ENCODE measurements around the gene CAMSAP1.
"Not testable (repeated sequence)": the region's sequence is repeated elsewhere in the genome, so short reads cannot be mapped to it uniquely, and the experiment has no call there.

CAMSAP1 gene

DNA sequence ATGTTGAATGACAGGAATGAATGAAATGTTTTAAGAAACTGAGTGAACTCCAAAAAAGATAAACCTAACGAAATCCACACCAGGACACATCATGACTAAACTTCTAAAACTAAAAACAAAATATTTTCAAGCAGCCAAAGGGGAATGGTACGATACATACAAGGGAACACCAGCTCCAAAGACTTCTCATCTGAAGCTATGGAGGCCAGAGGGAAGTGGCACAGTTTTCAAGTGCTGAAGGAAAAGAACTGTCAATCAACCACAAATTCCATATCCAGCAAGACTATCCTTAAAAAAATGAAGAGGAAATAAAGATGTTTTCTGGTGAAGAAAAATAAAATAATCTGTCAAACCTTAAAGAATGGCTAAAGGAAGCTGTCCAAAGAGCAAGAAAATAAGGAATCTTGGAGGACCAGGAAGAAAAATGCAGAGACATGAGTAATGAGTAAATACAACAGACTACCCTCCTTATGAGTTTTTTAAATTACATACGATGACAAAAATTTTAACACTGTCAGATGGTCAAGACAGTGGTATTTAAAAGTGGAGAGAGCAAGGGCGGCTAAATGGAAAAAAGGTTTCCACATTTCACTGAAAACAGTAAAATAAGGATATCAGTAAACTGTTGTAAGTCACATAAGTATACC, 12.0 kb downstream of the CAMSAP1 start:
- DNase-seq = no peak

DNA sequence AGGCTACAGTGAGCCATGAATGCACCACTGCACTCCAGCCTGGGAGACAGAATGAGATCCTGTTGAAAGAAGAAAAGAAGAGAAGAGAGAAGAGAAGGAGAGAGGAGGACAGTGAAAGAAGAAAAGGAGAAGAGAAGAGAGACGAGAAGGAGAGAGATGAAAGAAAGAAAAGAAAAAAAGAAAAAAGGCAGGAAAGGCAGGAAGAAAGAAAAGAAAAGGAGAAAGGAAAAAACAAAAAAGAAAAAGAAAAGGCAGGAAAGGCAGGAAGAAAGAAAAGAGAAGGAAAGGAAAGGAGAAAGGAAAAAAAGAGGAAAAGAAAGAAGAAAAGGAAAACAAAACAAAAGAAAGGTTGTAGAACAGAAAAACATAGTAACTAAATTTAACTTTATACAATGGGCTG, 14.2 kb downstream of the CAMSAP1 start:
- no peak for DNase-seq

DNA sequence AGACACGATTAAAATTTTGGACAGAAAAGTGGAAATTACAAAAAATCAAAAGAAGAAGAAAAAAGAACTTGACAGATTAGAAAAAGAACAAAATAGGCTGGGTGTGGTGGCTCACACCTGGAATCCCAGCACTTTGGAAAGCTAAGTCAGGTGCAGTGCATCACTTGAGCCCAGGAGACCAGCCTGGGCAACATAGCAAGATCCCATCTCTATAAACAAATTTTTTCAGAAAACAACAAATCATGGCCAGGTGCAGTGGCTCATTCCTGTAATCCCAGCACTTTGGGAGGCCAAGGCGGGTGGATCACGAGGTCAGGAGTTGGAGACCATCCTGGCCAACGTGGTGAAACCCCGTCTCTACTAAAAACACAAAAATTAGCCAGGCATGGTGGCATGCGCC, 15.0 kb downstream of the CAMSAP1 start:
- not testable (repeated sequence) for DNase-seq

DNA sequence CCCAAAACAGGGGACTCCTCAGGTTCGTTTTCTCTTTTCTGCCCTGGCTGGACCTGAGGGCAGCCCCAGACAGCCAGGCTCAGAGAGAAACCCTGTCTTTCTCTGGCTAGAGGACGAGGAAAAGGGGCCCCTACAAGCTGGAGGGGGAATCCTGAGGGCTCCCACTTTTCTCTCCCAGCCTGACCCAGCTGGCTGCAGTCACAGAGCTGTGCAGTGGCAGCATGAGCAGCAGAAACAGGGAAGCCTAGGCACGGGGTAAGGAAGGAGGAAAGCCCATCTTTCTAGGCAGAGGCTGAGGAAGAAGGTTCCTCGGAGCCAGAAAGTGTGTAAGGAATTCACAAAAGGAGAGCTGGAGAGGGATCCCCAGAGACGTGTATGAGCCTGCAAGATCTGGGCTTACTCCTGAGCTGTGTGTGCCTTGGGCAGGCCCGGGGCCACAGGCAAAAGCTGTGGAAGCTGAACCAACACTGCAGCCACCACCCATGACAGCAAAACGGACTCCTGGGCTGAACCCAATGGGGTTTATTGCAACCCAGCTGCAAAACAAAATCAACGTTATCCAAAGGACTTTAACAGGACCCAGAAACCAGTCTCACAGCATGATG, 16.2 kb downstream of the CAMSAP1 start:
- no peak for DNase-seq

DNA sequence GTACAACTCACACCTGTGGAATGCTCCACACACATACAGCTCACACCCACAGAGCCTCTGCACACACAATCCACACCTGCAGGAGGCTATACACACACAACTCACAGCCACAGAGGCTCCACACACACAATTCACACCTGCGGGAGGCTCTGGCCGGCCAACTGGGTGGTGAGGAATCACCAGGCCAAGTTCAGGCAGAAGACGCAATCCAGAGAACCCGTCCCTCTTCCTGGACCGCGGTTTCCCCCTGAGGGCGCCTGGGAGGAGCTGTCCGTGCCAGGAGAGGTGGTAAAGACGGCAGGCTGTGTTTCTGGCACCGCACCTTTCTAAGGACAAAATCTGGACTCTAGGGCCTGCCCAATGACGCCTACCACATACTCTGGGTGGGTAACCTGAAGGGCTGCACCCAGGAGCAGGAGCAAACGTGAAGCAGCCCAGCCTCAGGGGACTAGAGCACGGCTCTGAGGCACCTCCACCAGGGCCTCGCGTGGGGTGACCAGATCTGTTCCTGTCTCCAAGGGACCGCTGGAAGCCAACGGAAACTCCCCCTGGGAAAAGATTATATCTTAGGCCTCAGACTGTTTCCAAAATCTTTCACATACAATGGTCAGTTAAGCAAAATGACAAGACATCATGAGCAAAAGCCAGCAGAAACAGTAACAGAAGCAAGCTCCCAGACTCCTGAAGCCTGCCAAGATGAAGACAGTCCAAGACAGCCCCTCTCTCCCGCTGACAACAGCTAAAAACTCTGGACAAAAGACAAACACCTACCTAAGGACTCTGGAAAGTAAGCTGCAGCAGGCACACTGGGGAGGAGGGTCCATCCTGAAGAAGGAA, 16.9 kb downstream of the CAMSAP1 start:
- no peak for DNase-seq

DNA sequence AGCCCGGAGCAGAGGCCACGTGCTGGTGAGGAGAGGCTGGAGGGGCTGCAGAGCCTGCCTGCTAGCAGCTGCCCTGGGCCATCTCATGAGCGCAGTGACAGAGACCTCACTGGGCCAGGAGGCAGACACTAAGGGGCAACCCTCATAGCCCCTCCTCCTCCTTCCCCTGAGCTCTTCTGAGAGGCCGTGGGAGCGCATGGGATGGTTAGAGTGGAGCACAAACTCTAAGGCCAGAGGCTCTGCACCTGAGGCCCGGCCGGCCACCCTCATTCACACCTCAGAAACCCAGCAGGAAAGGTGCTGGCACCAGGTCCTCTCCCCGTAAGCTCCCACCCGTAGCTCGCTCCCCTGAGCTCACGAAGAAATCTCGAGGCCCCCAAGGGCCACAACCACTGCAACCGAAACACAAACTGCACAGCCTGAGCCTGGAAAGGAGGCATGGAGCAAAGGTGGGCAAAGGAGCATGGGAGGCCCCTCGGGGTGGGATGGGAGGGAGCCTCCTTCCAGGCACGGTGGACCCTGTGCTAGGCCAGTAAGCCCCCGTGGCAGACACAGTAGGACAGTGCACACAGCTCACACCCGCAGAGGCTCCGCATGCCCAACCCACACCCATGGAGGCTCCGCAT, 17.7 kb downstream of the CAMSAP1 start:
- no peak for DNase-seq

DNA sequence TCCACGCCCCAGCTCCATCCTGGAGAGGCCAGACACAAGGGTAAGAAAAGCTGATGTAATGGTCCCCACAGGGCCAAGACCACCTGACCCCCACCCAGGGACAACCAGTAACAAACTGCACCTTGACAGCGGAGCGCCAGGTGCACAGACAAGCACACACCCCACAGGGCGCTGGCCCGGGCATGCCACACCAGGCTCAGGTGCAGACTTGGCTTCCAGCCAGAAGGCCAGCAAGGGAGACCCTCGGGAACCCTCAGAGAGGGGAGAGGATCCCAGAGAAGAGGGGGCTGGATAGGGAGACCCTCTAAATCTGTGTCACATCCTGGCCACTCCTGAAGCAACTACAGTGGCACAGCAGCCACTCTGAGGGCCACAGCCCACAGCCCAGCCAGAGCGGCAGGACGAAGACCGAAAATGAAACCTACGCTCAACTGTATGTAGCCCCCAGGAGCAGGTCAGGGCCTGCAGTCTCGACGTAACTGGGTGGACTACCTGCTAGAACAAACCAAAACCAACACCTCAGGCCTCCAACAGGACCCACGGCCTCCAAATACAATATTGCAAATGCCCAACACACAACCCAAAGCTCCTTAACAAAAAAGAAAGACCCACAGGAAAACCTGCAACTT, 18.5 kb downstream of the CAMSAP1 start:
- DNase-seq = no peak

DNA sequence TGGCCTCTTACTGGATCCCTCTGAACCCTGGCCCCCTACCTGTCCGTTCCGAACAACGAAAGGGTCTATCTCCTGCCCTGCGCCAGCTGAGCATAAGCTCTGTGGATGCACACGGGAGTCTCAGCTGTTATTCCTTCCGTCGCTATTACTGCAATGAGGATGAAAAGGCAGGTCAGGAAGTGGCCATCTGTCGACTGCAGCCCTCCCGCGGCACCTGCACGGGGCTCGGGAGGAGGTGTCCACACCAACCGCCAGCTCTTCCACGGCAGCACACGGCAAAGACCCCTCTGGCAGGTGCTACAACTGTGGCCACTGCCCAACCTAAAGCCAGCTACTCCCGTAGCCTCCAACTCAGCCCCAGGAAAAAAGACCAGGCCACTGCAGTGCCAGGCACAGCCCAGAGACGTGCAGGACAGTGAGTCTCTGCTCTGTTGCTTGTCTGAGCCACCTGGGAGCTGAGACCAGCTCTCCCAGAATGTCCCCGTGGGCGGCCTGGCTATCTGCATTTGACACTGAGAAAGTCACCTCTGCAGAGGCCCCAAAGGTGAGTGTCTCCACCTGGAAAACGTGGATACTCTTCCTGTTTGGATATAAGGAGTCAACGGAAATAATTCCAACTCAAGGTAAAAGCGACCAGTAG, 19.1 kb downstream of the CAMSAP1 start:
- no peak for DNase-seq

DNA sequence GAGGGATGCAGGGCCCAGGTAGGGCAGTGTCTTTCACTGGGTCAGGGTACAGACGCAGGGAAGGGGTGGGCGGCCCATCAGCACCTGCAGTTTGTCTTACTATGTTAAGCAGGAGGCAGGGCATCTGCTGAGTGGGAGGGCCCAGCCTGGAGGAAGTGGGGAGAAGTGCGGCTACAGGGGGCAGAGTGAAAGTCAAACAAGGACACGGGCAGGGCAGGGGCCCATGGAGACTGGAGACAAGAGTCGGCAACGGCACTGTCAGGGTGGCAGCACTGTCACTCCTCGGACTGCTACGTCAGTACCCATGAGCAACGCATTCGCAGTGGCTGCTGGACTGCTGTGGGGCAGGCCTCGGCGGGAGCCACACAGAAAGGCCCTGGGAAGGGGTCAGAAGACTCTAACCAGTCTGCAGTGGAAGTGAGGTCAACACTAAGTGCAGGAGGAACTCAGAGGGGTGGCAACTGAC, 19.7 kb downstream of the CAMSAP1 start:
- peak; percentile 72 for DNase-seq

DNA sequence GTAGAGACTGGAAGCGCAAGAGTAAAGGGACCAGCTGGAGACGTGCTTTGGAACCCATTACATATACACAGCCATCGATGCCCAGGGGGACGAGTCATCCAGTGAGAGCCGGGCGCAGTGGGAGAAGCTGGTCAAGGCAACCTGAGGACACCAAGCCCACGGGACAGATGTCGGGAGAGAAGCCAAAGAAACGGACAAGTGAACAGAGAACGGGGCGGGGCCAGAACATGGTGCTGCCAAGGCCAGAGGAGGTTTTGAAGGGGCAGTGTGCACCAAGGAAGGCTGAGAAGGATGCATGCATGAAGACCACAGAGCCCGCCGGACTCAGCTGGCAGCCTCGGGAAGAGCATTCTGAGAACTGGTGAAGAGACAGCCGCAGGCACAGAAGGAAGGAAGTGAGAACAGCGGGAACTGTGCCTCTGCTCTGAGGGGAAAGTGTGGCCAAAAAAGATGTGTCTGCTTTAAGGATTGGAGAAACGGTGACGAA, 20.3 kb downstream of the CAMSAP1 start:
- DNase-seq = no peak

DNA sequence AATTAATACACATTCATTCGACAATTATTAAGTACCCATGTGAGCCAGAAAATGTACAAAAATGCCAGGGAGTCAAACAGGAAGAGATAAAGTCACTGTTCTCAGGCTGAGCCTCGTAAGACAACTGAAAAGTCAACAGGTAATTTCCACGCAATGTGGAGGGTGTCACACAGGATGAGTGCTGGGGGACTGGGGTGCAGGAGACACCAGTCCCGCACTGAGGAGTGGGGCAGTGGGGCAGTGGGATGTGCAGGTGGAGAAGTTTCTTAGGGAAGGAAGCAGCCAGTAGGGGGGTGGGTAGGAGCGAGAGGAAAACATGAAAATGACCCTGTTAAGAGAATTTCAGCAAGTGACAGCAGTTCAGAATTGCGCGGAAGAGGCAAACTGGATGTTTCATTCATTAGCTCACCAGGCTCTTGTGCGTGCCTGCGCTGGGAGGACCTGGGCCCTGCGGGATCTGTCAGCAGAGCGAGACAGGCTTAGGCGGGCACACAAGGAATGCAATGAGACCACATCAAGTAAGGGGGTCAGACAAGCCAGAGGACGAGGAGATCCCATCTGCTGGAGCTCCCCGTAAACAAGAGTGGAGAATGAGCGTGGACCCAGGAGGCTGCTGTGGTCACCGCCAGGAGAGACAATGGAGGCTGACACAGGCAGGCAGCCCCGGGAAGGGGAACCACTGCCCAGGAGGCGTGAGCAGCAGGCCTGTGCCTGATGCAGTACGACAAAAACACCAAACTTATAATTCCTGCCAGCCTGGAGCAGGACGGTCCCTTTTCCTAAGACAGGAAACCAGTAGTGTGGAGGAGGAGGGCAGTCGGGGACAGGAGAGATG, 21.0 kb downstream of the CAMSAP1 start:
- no peak for DNase-seq

DNA sequence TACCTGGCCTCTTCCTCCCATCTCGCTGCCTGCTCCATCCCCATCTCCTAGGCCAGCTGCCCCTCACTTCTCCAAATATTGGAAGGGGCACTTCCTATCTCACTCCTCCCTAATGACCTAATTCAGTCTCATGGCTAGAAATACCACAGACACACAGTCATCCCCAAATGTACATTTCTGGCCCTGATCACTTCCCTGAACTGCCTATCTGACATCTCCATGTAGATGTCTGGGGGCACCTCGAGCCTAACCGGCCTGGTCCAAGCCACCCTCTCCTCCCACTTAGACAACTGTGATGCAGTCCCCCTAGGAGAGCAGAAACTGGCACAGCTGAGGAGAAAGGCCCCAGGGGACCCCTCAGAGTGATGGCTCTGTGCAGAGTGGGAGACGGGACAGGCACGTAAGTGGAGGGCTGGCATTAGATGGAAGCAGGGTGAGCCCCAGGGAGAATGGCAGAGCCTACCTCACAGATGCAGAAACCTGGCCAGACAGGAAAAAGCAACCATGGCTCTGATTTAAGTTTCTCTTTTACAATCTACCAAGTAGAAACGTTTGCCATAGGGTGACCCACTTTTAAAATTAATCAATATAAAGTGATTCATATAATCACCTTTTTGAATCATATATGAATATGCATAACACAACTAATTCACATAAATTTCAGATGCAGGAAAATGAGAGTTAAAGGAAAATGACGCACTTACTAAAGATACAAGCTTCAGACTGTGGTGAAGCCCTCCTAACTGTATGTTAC, 22.1 kb downstream of the CAMSAP1 start:
- DNase-seq = no peak

DNA sequence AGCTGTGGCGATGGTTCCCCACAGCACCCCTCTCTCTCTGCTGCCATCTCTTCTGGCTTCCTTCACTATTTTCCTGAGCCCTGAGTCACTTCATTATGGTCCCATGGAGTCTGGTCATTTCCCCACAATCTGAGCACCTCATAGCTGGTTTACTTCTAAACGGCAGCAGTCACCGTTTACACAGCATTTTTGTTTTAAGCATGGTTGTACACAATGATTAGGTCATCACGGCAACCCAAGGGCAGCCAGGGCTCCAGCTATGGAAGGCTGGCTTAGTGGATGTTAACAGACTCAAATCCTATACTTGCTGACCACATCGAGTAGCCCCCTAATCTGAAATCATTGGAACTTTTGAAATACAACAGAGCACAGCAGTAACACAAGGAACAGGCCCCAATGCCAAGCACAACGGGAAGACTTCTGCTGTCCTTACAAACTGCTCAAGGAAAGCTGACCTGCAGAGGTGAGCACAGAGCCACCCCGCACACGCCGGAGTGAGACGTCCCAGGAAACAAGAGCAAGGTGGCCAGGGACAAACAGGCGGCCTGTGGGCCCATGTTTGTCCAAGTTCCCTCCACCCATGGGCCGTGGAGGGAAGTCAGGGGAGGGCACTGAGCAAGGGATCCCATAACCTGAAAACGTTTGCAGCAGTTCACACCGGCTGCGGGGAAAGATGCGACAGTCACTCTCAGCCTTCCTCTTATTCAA, 22.9 kb downstream of the CAMSAP1 start:
- DNase-seq = no peak

DNA sequence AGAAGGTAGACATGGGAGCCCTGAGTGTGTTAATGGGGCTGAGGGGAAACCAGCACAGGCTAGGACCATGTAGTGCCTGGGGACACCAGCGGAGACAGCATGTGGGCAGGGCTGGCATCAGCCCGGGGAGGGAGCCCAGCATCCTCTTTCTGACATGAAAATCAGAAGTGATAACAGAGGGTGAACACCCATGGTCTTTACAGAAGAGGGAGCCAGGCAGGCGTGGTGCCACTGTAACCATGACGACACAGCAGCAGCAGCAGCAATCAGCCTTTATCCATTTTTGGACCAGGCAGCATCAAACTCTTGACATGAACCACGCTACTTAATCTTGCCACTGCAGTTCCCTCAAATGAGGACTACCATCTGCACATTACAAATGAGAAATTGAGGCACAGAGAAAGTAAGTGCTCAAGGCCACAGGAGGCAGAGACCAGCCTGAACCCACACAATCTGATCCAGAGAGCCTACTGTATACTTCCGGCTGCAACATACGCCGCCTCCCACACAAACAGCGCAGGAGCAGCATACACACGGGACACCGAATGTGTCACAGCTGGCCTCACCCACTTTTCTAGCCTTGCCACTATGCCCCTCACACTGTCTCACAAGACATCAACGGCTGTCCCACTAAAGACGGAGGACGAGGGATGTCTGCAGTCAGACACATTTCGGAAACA, 23.8 kb downstream of the CAMSAP1 start:
- DNase-seq = no peak

DNA sequence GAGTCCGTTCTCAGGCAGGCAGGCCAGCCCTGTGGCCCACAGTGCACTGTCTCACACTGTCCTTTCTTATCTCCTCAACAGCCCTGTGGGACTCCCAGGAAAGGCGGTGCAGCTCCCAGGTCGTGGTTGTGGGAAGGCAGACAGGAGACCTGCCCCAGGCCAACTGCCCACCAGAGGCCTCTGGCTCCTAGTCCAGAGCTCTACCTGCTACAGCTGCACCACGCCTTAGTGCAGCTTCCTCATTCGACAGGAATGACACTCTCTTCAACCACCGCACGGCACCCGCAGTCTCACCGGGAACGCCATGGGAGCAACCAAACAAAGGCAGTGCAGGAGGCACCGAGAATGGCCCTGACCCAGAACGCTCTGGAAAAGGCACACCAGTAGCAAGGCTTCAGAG, 25.3 kb downstream of the CAMSAP1 start:
- no peak for DNase-seq

DNA sequence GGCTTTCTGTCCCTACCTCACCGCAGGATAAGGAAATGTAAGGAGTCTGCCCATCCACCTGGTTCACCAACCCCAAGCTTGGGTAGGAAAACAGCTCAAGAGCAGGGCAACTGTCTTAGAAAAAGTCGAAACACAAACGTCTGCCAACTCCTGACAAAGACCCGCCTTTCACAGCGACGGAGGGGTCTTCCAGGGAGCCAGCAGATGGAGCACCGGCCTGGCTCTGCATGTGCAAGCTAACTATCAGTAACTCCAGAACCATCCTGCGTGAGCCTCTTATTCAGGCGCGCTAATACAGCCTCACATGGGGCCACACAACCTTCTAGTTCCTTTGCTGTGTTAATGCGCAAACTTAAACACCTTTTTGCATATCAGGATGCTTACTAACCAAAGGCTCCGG, 26.9 kb downstream of the CAMSAP1 start:
- DNase-seq = no peak

DNA sequence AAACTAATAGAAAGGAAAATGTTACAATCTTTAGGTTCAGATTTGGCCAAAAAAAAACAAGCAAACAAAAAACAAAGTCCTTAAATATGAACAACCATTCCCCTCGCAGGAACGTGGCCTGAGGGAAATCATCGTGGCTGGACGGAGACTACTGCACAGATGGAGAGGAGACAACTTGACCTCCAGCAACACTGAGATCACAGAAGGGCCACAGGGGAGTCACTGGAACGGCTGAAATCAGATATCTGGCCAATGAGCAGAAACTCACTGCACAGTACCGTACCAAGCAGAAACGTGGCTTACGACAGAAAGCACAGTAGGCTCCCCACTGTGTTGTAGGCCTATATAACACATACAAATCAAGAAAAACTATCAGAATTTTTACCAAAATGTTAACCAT, 27.7 kb downstream of the CAMSAP1 start:
- no peak for DNase-seq

DNA sequence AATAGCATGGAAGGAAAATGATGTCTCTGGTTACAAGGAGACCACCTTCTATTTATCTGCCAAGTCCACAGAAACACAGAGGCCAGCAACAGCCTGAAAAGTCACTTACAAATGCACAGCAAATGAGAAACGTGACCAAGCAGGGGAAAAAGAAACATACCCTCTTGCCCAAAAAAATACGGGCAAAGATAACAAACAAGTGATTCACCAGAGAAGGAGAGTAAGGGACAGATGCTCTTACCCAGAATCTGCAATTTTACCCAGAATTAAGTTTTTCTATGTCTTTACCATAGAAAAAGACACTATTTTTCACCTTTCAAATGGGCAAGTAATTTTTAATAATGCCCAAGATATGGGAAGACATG, 28.1 kb downstream of the CAMSAP1 start:
- DNase-seq = no peak

DNA sequence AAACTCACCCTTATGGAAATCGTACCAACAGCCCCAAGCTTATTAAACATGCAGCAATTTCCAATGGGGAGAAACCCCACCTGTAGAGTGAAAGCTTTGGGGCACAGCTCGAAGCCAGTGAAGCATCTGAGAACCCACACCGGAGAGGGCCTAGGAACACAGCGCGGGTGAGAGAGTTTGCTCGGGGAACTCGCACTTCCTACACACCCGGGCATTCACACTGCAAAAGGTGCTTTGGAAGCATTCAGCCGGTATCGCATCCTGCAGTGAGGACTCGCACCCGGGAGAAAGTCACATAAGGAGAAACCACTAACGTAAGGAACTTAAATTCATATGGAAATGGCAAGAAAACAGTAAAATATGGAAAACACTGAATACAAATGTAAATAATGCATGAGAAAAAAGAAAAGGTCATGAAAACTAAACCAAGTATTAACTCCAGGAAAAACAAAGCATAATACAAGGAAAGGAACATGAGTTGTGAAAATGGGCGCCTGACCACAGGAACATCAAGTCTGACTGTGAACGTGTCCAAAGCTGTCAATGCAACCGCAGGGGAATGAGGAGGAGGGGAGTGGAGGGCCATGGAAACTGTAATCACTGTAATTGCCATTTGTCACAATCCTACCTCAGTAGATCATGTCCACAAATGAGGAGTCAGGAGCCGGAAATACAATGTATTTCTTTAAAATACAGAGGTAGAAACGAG, 28.7 kb downstream of the CAMSAP1 start:
- DNase-seq = no peak
